ENCODE results near the gene POC5.

The POC5 gene

GRCh38 chr5:75660678-75661465 lies 56.4 kb downstream of the POC5 start:
- DNase-seq, result peak in 1 of 51 donors; percentile 9

GRCh38 chr5:75659791-75660450 lies 57.3 kb downstream of the POC5 start:
- DNase-seq, result no peak

- peak in 22 of 51 donors; percentile 6 to 63 (median 31) for DNase-seq
These were observed 60.8 kb downstream of the POC5 start for GRCh38 chr5:75656311-75657003.

- no peak for DNase-seq
These were observed 62.4 kb downstream of the POC5 start for GRCh38 chr5:75654693-75655295.

- DNase-seq, result no peak
These were observed 63.7 kb downstream of the POC5 start for GRCh38 chr5:75653521-75653920.

- DNase-seq, result no peak
These were observed 65.5 kb downstream of the POC5 start for GRCh38 chr5:75651575-75652238.

- DNase-seq, result no peak
These were observed 68.5 kb downstream of the POC5 start for GRCh38 chr5:75648712-75649111.

GRCh38 chr5:75640826-75641225 lies 76.4 kb downstream of the POC5 start:
- DNase-seq, result no peak

GRCh38 chr5:75640395-75640794 lies 76.8 kb downstream of the POC5 start:
- DNase-seq, result no peak

- DNase-seq, result no peak
These were observed 77.5 kb downstream of the POC5 start for GRCh38 chr5:75639535-75640311.

- no peak for DNase-seq
These were observed 79.3 kb downstream of the POC5 start for GRCh38 chr5:75637949-75638348.

- no peak for DNase-seq
These were observed 84.9 kb downstream of the POC5 start for GRCh38 chr5:75632321-75632720.

- no peak for DNase-seq
These were observed 86.4 kb downstream of the POC5 start for GRCh38 chr5:75630875-75631274.

- no peak for DNase-seq
These were observed 89.4 kb downstream of the POC5 start for GRCh38 chr5:75627801-75628200.

- DNase-seq, result no peak
These were observed 90.3 kb downstream of the POC5 start for GRCh38 chr5:75626959-75627358.
